ENCODE measurements around the gene FGF12.

The FGF12 gene

DNA sequence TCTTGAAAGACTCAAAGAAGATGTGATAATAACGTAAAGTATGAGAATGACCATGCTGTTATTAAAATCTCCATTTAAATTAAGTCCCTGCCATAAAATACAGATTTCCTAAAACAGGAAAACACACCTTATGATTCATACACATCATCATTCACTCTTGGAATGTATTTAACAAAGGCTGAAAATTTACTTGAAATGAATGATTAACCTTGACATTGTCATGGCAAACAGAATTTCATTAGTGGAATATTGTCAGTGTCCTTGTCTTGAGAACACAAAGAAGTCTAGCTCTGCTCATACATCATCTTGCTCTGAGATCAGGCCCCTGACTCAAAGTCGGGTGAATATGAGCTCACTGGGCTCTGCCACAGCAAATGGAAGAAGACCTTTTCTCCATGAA, 313.9 kb downstream of the FGF12 start:
- TF ChIP-seq CSDC2 (CRISPR knock-in tag; IDR thresholded peaks at IDR 0.05) (no peak), SNAI2 (CRISPR knock-in tag; IDR thresholded peaks at IDR 0.05) (no peak)
- no peak for ATAC-seq

- TF ChIP-seq CSDC2 (CRISPR knock-in tag; IDR thresholded peaks at IDR 0.05) (no peak), SNAI2 (CRISPR knock-in tag; IDR thresholded peaks at IDR 0.05) (no peak), ZNF70 (CRISPR knock-in tag; IDR thresholded peaks at IDR 0.05) (no peak), ARNTL (CRISPR knock-in tag; IDR thresholded peaks at IDR 0.05; ENCODE audit: borderline replicate concordance, low read depth) (no peak), RARB (CRISPR knock-in tag; IDR thresholded peaks at IDR 0.05) (no peak)
Measured at GRCh38 chr3:192410684-192410960, 316.7 kb downstream of the FGF12 start.

DNA sequence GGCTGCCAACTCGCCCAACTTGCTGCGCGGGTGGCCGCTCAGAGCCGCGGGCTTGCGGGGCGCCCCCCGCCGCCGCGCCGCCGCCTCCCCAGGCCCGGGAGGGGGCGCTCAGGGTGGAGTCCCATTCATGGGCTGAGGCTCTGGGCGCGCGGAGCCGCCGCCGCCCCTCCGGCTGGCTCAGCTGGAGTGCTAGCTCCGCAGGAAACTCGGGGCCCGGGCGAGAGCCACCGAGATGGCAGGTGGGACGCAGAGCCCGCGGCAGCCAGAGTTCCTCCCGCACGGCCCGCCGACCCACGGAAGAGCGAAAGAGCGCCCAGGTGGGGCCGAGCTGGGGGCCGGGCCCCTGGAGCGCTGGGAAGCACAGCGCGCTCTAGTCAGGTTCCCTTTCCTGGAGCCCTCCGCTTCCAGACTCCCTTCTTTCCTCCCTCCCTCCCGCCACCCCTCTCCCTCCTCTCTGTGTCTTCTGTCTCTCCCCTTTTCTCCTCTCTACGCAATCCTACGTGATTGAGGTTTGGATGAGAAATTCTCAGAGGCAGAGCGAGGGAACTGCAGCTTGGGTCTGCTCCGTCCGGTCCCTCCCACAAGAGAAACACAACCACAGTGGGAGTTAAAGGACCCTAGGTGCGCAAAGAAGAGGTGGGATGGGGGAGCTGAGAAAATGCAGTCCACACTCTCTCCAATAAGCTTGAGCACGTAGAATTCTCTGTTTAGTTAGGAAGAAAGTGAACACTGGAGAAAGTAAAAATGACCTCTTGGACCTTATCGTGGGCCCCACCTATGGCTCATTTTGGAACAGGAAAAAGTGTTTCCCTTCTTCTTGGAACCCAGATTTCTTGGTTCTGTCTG, 317.3 kb downstream of the FGF12 start:
- peak; percentile 18; the same call in 2 of the 3 replicates for ATAC-seq
- no peak for TF ChIP-seq ZFP3 (CRISPR knock-in tag; IDR thresholded peaks at IDR 0.05)
- TF ChIP-seq CSRNP3 (CRISPR knock-in tag; IDR thresholded peaks at IDR 0.05) = no peak
- TF ChIP-seq ISL1 (CRISPR knock-in tag; IDR thresholded peaks at IDR 0.05) = no peak
- no peak for TF ChIP-seq BACH2 (CRISPR knock-in tag; IDR thresholded peaks at IDR 0.05; ENCODE audit: borderline replicate concordance)
- TF ChIP-seq, protein P1, sequence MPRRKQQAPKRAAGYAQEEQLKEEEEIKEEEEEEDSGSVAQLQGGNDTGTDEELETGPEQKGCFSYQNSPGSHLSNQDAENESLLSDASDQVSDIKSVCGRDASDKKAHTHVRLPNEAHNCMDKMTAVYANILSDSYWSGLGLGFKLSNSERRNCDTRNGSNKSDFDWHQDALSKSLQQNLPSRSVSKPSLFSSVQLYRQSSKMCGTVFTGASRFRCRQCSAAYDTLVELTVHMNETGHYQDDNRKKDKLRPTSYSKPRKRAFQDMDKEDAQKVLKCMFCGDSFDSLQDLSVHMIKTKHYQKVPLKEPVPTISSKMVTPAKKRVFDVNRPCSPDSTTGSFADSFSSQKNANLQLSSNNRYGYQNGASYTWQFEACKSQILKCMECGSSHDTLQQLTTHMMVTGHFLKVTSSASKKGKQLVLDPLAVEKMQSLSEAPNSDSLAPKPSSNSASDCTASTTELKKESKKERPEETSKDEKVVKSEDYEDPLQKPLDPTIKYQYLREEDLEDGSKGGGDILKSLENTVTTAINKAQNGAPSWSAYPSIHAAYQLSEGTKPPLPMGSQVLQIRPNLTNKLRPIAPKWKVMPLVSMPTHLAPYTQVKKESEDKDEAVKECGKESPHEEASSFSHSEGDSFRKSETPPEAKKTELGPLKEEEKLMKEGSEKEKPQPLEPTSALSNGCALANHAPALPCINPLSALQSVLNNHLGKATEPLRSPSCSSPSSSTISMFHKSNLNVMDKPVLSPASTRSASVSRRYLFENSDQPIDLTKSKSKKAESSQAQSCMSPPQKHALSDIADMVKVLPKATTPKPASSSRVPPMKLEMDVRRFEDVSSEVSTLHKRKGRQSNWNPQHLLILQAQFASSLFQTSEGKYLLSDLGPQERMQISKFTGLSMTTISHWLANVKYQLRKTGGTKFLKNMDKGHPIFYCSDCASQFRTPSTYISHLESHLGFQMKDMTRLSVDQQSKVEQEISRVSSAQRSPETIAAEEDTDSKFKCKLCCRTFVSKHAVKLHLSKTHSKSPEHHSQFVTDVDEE (CRISPR knock-in tag; IDR thresholded peaks at IDR 0.05) = no peak
- no peak for TF ChIP-seq TOX (CRISPR knock-in tag; IDR thresholded peaks at IDR 0.05; ENCODE audit: borderline replicate concordance)
- no peak for TF ChIP-seq ZC3H10 (CRISPR knock-in tag; IDR thresholded peaks at IDR 0.05)
- TF ChIP-seq CSDC2 (CRISPR knock-in tag; IDR thresholded peaks at IDR 0.05) = no peak
- no peak for TF ChIP-seq PPARA (CRISPR knock-in tag; IDR thresholded peaks at IDR 0.05; ENCODE audit: borderline replicate concordance)
- TF ChIP-seq PATZ1 (CRISPR knock-in tag; IDR thresholded peaks at IDR 0.05; ENCODE audit: borderline replicate concordance) = no peak
- TF ChIP-seq ARNTL (CRISPR knock-in tag; IDR thresholded peaks at IDR 0.05; ENCODE audit: borderline replicate concordance, low read depth) = no peak

More at GRCh38 chr3:192410684-192410960, 316.7 kb downstream of the FGF12 start:
- ATAC-seq = no peak

- TF ChIP-seq ARNTL (CRISPR knock-in tag; IDR thresholded peaks at IDR 0.05; ENCODE audit: borderline replicate concordance, low read depth) = no peak
- TF ChIP-seq, protein P2, sequence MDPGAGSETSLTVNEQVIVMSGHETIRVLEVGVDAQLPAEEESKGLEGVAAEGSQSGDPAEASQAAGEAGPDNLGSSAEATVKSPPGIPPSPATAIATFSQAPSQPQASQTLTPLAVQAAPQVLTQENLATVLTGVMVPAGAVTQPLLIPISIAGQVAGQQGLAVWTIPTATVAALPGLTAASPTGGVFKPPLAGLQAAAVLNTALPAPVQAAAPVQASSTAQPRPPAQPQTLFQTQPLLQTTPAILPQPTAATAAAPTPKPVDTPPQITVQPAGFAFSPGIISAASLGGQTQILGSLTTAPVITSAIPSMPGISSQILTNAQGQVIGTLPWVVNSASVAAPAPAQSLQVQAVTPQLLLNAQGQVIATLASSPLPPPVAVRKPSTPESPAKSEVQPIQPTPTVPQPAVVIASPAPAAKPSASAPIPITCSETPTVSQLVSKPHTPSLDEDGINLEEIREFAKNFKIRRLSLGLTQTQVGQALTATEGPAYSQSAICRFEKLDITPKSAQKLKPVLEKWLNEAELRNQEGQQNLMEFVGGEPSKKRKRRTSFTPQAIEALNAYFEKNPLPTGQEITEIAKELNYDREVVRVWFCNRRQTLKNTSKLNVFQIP (CRISPR knock-in tag; IDR thresholded peaks at IDR 0.05; ENCODE audit: borderline replicate concordance, low read depth) = no peak
- no peak for TF ChIP-seq SNAI2 (CRISPR knock-in tag; IDR thresholded peaks at IDR 0.05)
- TF ChIP-seq ZFP30 (CRISPR knock-in tag; IDR thresholded peaks at IDR 0.05) = no peak
- no peak for TF ChIP-seq OSR1 (CRISPR knock-in tag; IDR thresholded peaks at IDR 0.05)
- TF ChIP-seq CSDC2 (CRISPR knock-in tag; IDR thresholded peaks at IDR 0.05) = no peak
- TF ChIP-seq TCF4 (CRISPR knock-in tag; IDR thresholded peaks at IDR 0.05; ENCODE audit: borderline replicate concordance) = no peak
- peak; percentile 67 for ATAC-seq
Measured at GRCh38 chr3:192409201-192409837, 318.0 kb downstream of the FGF12 start.
